Endothelial cell of hepatic sinusoid (primary cell): Measurements from ENCODE around the gene TIMM44.

ENCODE experiments used
- in situ Hi-C: cut with HindIII; loops from 2 replicates; pipeline ENCODE4 v1.10.0; 2017; ENCODE audit warnings: low sequenced_read_pairs

The TIMM44 gene

GRCh38 chr19:7943444-7944176, at the start of gene TIMM44:
TIMM44 (minus strand) TSS chr19:7943666; CDS start chr19:7943651, 15 bp downstream.
- in situ Hi-C loops, result loop anchor here (5.0 kb wide), 1 partner anchor 54 kb away; no protein-coding TSS in a partner anchor

- in situ Hi-C loops, result no loop called here
Observed at GRCh38 chr19:7992575-7992974, 49.1 kb upstream of the TIMM44 start.

GRCh38 chr19:7989071-7989575, 45.7 kb upstream of the TIMM44 start:
- in situ Hi-C loops, result no loop called here

GRCh38 chr19:7988307-7988706, 44.8 kb upstream of the TIMM44 start:
- in situ Hi-C loops, result no loop called here

GRCh38 chr19:7987114-7987768, 43.8 kb upstream of the TIMM44 start:
- in situ Hi-C loops, result no loop called here

- in situ Hi-C loops, result no loop called here
Observed at GRCh38 chr19:7986321-7987113, 43.1 kb upstream of the TIMM44 start.

- in situ Hi-C loops, result no loop called here
Observed at GRCh38 chr19:7985481-7985911, 42.0 kb upstream of the TIMM44 start.

- in situ Hi-C loops, result no loop called here
Observed at GRCh38 chr19:7983995-7984837, 40.8 kb upstream of the TIMM44 start.

- in situ Hi-C loops, result no loop called here
Observed at GRCh38 chr19:7983286-7983950, 40.0 kb upstream of the TIMM44 start.

GRCh38 chr19:7982651-7983099, 39.2 kb upstream of the TIMM44 start:
- in situ Hi-C loops, result no loop called here

GRCh38 chr19:7982103-7982502, 38.6 kb upstream of the TIMM44 start:
- in situ Hi-C loops, result no loop called here

- in situ Hi-C loops, result no loop called here
Observed at GRCh38 chr19:7981661-7982060, 38.2 kb upstream of the TIMM44 start.

- in situ Hi-C loops, result no loop called here
Observed at GRCh38 chr19:7981199-7981598, 37.7 kb upstream of the TIMM44 start.

GRCh38 chr19:7980635-7981121, 37.2 kb upstream of the TIMM44 start:
- in situ Hi-C loops, result no loop called here

GRCh38 chr19:7980168-7980567, 36.7 kb upstream of the TIMM44 start:
- in situ Hi-C loops, result no loop called here

GRCh38 chr19:7979559-7979958, 36.1 kb upstream of the TIMM44 start:
- in situ Hi-C loops, result no loop called here

- in situ Hi-C loops, result no loop called here
Observed at GRCh38 chr19:7979011-7979410, 35.5 kb upstream of the TIMM44 start.

- in situ Hi-C loops, result no loop called here
Observed at GRCh38 chr19:7978179-7978825, 34.8 kb upstream of the TIMM44 start.

GRCh38 chr19:7977723-7978040, 34.2 kb upstream of the TIMM44 start:
- in situ Hi-C loops, result no loop called here
